ENCODE data around the gene LSAMP.

DNA sequence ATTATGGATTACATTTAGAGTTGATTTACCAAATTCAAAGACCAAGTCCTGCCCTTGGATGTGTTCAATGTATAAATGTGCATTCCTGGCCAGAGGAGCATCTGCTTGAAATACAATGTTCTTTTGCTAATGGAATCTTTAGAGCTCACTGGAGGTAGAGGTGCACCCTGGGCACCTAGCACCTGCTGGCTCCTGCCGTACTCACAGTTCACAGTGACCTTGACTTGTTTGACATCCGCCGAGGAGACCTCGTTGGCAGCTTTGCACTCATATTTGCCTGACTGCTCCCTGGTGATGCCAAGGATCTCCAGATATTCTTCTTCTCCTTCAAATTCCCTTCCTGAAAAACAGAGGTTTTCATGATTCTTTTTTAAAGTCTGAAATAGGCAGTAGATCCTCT is 593.0 kb downstream of the LSAMP start:
- TF ChIP-seq, protein P1, sequence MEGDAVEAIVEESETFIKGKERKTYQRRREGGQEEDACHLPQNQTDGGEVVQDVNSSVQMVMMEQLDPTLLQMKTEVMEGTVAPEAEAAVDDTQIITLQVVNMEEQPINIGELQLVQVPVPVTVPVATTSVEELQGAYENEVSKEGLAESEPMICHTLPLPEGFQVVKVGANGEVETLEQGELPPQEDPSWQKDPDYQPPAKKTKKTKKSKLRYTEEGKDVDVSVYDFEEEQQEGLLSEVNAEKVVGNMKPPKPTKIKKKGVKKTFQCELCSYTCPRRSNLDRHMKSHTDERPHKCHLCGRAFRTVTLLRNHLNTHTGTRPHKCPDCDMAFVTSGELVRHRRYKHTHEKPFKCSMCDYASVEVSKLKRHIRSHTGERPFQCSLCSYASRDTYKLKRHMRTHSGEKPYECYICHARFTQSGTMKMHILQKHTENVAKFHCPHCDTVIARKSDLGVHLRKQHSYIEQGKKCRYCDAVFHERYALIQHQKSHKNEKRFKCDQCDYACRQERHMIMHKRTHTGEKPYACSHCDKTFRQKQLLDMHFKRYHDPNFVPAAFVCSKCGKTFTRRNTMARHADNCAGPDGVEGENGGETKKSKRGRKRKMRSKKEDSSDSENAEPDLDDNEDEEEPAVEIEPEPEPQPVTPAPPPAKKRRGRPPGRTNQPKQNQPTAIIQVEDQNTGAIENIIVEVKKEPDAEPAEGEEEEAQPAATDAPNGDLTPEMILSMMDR (IDR thresholded peaks at IDR 0.05) = no peak
- no peak for TF ChIP-seq POLR2A (IDR thresholded peaks at IDR 0.05)
- no peak for TF ChIP-seq POLR2AphosphoS5 (IDR thresholded peaks at IDR 0.05; ENCODE audit: insufficient read depth in 1 of 2, low read depth in 1 of 2)
